HEK293 (cell line): ENCODE measurements around the gene EPHA6.

Experiments
- ATF2 ChIP-seq: fragments of 450-650 bp; formaldehyde crosslinking; IDR thresholded peaks from 2 replicates; pipeline ENCODE4 v1.5.1; 2016; ENCODE audit warnings: missing biosample characterization, missing genetic modification characterization, low read depth
- CTCF ChIP-seq: fragments of 450-650 bp; formaldehyde crosslinking; IDR thresholded peaks from 2 replicates; pipeline ENCODE4 v1.5.1; 2016; ENCODE audit warnings: missing biosample characterization, missing genetic modification characterization
- ZBTB21 ChIP-seq: fragments of 450-650 bp; formaldehyde crosslinking; IDR thresholded peaks from 2 replicates; pipeline ENCODE4 v1.5.1; 2017; ENCODE audit warnings: missing biosample characterization, missing genetic modification characterization

GRCh38 chr3:96843505-96844203, 29.3 kb downstream of the EPHA6 start:
- TF ChIP-seq ZBTB21 (tag by site-specific recombination) (no peak), CTCF (tag by site-specific recombination) (no peak), ATF2 (tag by site-specific recombination) (no peak)
